ENCODE measurements around the gene ENAH.

DNA sequence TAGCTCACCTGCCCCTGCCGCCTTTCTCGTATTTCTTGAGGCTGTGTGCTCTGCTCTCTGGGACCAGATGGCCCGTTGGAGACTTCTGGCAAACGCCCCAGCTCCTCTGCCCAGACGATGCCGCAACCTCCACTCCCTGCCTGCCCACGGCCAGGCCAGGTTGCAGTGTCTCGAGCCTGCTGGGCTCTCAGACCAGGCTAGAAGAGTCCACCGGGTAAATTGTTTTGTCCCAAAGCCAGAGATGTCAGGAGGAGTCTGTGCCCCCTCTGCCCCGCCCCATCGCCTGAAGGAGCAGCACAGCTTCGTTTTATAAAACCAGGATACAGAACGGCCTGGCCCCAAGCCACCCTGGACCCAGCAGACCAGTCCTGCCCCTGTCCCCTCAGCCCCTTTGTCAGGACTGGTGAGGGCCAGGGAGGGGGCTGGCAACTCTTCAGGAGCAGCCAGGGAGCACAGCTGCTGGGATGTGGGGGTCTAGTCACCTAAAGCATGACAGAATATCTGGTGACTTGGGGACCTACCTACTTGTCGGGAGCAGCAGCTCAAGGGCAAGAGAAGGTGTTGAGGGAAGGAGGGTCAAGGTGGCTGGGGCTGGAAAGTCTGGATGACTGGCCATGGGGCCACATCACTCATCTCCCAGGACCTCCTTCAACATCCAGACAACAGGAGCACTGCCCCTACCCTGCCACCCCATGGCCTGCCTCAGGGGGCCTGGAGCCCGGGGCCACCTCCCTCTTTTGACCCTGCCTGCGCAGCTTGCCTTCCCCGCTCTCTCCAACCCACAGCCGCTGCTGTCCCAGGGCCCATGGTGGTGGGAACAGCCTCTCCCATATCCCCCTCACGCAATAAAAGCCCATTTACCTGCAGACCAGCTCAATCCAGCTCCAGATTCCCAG lies 191.1 kb downstream of the ENAH start:
- TF ChIP-seq POLR2A (IDR thresholded peaks at IDR 0.05) = no peak
- no peak for TF ChIP-seq CTCF (IDR thresholded peaks at IDR 0.05)
